GM18507 (cell line): ENCODE results near the gene MYO1G.
"Not testable (repeated sequence)": the region's sequence is repeated elsewhere in the genome, so short reads cannot be mapped to it uniquely, and the experiment has no call there.

Experiments
- DNase-seq: peaks from one replicate; pipeline ENCODE4 v3.0.0; 2011; ENCODE audit warnings: low read depth; ENCODE audit not compliant: insufficient read length; ENCODE audit errors: extremely low spot score
- FAIRE-seq: peaks from 2 replicates; lab custom pipeline; 2011; peaks lifted over from hg19 to GRCh38; lab: Jason Lieb, UNC

The MYO1G gene

DNA sequence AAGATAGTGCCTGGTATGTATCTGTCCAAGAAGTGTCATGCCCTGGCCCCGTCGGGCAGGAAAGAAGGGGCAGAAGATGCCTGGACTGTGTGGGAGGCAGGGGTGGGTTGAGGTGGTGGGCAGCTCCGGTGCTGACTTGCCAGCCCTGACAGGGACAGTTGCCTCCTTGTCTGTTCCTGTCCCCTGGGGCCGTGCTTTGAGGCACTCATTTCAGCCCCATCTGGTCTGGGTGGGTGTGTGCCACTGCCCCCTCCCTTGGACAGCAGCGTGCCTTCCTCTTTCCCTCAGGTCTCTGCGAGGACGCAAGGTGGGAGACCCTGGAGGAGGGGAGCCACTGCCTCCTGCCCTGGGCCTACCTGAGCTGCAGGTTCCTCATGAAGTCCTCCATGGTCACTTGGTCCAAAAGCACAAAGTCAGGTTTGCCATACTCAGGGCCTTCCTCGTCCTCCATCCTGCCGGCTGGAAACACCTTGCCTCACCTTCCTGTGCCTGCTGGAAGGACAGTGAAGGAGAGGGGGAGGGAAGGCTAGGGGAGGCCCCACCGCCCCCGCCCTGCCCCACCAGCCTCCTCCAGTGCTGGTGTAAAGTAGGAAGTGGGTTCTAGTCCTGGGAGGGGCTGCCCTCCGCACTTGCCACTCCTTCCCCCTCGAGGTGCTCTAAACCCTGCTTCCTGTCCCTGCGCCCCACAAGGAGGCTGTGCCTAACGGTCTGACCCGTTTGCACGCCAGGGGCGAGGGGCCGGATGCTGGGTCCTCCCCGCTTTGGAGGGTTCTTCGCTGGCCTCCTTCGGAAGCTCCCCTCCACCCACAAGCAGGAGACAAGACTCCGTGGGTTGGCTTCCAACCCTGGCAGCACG is at the start of gene MYO1G:
TSS of gene MYO1G (minus strand) at position 505 of the 856 bp plus-strand sequence. CDS start at position 451, 54 bp downstream.
- FAIRE-seq (peak; percentile 96), DNase-seq (peak; percentile 61)

DNA sequence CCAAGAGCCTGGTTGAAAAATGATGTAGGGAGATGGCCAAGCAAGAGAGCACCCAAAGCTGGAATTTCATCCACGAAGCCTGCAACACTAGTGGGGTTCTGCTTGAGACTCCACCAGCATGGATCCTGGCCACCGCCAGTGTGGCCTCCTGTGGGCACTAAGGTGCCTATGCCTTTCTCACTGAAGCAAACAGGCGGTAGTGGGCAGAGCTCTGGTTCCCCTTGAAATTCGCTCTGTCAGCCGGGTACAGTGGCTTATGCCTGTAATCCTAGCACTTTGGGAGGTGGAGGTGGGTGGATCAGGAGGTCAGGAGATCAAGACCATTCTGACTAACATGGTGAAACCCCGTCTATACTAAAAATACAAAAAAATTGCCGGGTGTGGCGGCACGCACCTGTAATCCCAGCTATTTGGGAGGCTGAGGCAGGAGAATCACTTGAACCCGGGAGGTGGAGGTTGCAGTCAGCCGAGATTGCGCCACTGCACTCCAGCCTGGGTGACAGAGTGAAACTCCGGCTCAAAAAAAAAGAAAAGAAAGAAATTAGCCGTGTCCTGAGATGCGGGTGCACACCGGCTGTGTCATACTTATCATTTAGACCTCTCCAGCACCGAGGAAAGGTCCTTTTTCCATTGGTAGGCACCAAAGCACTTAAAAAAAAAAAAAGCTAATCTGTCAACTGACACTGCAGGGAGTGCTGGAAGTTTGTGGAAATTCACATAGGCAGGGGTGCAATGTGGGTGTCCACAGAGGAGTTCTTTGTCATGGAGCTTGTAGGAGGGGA is 49.5 kb upstream of the MYO1G start:
- FAIRE-seq = no peak
- DNase-seq = no peak

GRCh38 chr7:45027774-45028114 is 48.9 kb upstream of the MYO1G start:
- DNase-seq = no peak
- no peak for FAIRE-seq

GRCh38 chr7:45026984-45027773 is 48.4 kb upstream of the MYO1G start:
- FAIRE-seq (peak; percentile 92), DNase-seq (no peak)

- FAIRE-seq = peak; percentile 67
- DNase-seq = no peak
Measured at GRCh38 chr7:45026013-45026412, 47.2 kb upstream of the MYO1G start.

- DNase-seq, FAIRE-seq: not testable (repeated sequence)
Measured at GRCh38 chr7:45025473-45025872, 46.7 kb upstream of the MYO1G start.

GRCh38 chr7:45024126-45024744 is 45.4 kb upstream of the MYO1G start:
- FAIRE-seq (no peak), DNase-seq (no peak)

DNA sequence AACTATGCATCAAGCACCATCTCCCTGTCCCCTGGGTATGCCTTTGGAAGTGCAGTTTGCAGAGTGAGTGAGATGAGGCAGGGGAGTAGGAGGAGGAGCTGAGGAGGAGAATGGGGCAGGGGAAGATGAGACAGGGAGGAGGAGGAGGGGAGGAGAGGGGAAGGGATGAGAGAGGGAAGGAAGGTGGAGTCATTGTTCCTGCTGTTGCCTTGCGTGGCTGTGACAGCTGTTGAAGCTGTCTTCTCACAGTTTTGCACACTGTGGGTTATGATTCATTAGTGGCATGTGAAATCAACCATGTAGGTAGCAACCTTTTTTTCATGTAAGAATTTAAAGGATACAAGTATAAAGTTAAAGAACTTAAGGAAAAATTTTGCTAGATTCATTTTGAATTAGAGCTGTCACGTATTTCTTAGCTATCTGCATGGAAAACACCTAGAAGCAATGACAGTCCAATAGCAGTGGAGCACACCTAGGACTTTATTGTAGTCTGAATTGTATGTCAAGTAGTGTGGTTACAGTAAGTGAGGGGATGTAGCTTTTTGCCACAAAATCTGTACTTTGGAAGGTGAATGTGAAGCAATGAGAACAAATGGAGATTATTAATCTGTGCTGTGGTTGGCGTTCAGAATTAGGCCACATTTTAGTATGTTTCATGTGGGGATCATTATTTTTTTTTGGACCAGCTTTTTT is 42.9 kb upstream of the MYO1G start:
- DNase-seq (no peak), FAIRE-seq (peak; percentile 78)

DNA sequence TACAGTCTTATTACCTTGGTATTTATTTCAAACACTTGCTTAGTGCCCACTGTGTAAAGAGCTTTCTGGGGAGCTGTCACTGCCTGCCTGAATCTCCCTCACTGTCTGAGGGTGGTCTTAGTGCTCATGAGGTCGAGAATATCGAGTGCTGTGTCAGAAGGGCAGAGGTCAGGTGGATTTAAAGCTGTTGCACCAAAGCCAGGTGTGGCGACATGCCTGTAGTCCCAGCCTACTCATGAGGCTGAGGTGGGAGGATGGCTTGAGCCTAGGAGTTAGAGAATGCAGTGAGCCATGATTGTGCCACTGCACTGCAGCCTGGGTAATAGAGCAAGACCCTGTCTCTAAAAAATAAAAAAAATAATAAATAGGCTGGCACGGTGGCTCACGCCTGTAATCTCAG is 42.1 kb upstream of the MYO1G start:
- FAIRE-seq = no peak

GRCh38 chr7:45017253-45017652 is 38.4 kb upstream of the MYO1G start:
- DNase-seq = no peak
- FAIRE-seq = no peak

More for the DNA sequence above, 42.1 kb upstream of the MYO1G start:
- no peak for DNase-seq

GRCh38 chr7:45015313-45015712 is 36.5 kb upstream of the MYO1G start:
- DNase-seq (no peak), FAIRE-seq (no peak)

GRCh38 chr7:45013465-45013967 is 34.7 kb upstream of the MYO1G start:
- no peak for FAIRE-seq
- DNase-seq = no peak

DNA sequence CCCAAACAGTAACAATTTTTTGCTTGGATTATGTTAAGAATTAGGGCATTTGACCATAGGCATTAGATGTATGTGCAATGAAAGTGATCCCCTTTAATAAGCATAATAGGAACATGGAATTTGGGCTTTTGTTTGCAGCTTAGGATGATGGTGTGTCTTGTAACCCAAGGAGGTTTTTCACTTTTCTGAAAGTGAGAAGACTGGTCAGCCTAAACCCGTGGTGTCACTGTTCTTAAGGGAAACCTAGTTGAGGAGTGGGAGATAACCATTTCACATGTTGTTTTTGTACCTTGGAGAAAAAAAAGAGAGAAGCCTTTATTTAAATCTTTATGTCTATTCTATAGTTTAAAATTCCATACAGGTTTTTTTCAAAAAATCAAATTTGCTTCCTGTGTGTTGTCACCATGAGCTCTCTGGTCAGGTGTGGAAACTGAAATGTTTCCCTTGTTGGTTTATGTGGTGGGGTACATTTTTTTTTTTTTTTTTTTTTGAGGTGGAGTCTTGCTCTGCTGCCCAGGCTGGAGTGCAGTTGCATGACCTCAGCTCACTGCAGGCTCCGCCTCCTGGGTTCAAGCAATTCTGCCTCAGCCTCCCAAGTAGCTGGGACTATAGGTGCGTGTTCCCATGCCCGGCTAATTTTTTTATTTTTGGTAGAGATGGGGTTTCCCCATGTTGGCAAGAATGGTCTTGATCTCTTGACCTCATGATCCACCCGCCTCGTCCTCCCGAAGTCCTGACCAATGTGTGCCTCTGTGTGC is 28.9 kb upstream of the MYO1G start:
- FAIRE-seq = peak; percentile 46
- DNase-seq = no peak

- DNase-seq = no peak
- no peak for FAIRE-seq
Measured at GRCh38 chr7:45007106-45007505, 28.3 kb upstream of the MYO1G start.

GRCh38 chr7:45003789-45004188 is 25.0 kb upstream of the MYO1G start:
- FAIRE-seq (no peak), DNase-seq (no peak)

DNA sequence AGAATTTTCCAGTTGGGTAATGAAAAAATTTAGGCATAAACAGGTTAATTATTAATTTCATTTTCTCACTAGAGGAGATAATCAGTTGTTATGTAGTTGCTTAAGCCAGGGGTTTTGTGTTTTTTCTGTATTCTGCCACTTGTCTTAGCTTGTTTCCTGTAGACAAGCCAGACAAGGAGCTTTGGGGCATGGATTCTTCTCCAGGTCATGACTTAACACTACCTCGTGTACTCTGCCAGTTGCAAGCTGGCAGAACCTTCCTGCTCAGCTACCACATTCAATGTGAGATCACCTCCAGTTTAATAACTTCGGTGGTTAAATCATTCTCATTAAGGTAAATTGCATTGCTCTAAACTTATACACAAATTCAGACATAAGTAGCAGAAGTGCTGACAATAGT is 23.0 kb upstream of the MYO1G start:
- no peak for DNase-seq
- no peak for FAIRE-seq

- peak; percentile 85 for FAIRE-seq
Measured at GRCh38 chr7:45001138-45001694, 22.4 kb upstream of the MYO1G start.

More at GRCh38 chr7:45001138-45001694, 22.4 kb upstream of the MYO1G start:
- no peak for DNase-seq
